Colonic mucosa (tissue), 4 donors: ENCODE measurements around the gene DUSP2. TPM values are rescaled to one million over a fixed set of nuclear protein-coding genes. Genes with fewer than 3 reads are reported as not detected.

ENCODE experiments used
- DNase-seq: peaks from one replicate; pipeline ENCODE4 v3.0.0-alpha.2; 2020
- H3K27ac ChIP-seq: fragments of 200-600 bp; one replicate; pipeline ENCODE4 v1.8.0; 2021
- H3K27me3 ChIP-seq: fragments of 200-600 bp; one replicate; pipeline ENCODE4 v1.8.0; 2021
- H3K36me3 ChIP-seq: fragments of 200-600 bp; one replicate; pipeline ENCODE4 v1.8.0; 2021
- H3K4me1 ChIP-seq: fragments of 200-600 bp; one replicate; pipeline ENCODE4 v1.8.0; 2021; ENCODE audit warnings: mild to moderate bottlenecking
- H3K4me3 ChIP-seq: fragments of 200-600 bp; one replicate; pipeline ENCODE4 v1.8.0; 2021
- H3K9ac ChIP-seq, 2 donors: one replicate each; pipeline ENCODE4 v1.7.0; 2013; ENCODE audit warnings: control low read depth in 2 of 2, low read depth in 2 of 2, low read length in 2 of 2
- H3K9me3 ChIP-seq: fragments of 200-600 bp; one replicate; pipeline ENCODE4 v1.8.0; 2021
- intact Hi-C: fragments of 100-400 bp; cut with DNase I; formaldehyde crosslinking; loops from one replicate; pipeline ENCODE4 v1.14.1; 2022
- total RNA-seq, 2 donors: library from RNA; stranded (reverse); fragmentation: NEBNext Ultra II Directional in 1 of 2; extraction: Animal tissue kit (Norgen Biotek cat#: 25700) in 1 of 2; gene quantifications; one replicate each; pipeline ENCODE4 v1.2.1, GENCODE V29; 2021
- TF ChIP-seq, protein P1 (sequence below): fragments of 200-600 bp; IDR thresholded peaks from one replicate; pipeline ENCODE4 v1.8.0; 2022; ENCODE audit warnings: antibody characterized with exemption, mild to moderate bottlenecking
- donor health status: healthy.
- donor health status: DM: no; HTN: no; CAD: no.
- donor health status: DM: no; HTN: no; CAD: no.

Gene DUSP2
- total RNA-seq, 2 donors from 2014 or later: 1.6 to 5.1 TPM

DNA sequence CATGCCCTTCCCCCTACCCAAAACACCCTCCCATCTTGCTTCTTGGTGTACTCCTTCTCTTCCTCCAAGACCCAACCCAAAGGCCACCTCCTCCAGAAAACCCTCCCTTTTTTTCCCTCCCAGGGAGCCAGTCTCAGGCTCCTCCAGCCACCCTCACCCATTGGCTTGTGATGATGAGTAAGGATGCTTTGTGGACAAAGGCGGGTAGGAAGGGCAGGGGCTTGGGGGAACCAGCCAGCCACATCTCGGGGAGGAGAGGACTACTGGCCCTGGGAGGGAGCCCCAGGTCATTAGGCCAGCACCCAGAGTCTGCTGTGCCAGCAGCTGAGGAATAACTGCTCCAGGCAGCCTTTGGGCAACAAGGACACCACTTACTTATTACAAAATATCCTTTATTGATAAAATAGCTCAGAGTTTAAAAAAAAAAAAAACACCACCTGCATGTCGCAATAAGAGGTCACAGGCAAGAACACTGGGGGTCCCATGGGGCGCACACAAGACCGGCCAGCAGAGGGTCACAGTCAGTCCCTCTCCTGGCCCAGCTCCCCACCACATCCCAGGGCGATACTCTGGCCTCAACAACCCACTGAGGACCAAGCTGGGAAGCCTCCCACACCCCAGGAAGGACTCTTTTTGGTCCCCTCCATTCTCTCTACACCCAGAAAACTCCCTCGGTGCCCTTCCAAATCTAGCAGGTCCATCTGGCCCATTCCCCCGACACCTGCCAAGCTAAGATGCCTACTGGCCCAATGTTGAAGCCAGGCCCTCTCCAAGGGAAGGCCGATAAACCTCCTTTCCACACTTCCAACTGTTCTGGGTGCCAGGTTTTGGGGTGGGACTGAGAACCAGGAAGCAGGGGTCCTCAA lies 32.5 kb downstream of the DUSP2 start:
- peaks cover 4% of the 10 kb centered on the region for H3K4me1 ChIP-seq
- H3K9ac ChIP-seq: no peak overlapping the region
- H3K36me3 ChIP-seq: no peaks in the 10 kb centered on the region
- H3K27ac ChIP-seq: no peak overlapping the region
- intact Hi-C loops: loop anchor here (10.0 kb wide), 1 partner anchor 88 kb away; no protein-coding TSS in a partner anchor
- H3K27me3 ChIP-seq: peaks cover 8% of the 10 kb centered on the region
- H3K9me3 ChIP-seq: no peaks in the 10 kb centered on the region
- no peak for DNase-seq
- TF ChIP-seq, protein P1, sequence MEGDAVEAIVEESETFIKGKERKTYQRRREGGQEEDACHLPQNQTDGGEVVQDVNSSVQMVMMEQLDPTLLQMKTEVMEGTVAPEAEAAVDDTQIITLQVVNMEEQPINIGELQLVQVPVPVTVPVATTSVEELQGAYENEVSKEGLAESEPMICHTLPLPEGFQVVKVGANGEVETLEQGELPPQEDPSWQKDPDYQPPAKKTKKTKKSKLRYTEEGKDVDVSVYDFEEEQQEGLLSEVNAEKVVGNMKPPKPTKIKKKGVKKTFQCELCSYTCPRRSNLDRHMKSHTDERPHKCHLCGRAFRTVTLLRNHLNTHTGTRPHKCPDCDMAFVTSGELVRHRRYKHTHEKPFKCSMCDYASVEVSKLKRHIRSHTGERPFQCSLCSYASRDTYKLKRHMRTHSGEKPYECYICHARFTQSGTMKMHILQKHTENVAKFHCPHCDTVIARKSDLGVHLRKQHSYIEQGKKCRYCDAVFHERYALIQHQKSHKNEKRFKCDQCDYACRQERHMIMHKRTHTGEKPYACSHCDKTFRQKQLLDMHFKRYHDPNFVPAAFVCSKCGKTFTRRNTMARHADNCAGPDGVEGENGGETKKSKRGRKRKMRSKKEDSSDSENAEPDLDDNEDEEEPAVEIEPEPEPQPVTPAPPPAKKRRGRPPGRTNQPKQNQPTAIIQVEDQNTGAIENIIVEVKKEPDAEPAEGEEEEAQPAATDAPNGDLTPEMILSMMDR: no peak
- no peak overlapping the region for H3K4me3 ChIP-seq

DNA sequence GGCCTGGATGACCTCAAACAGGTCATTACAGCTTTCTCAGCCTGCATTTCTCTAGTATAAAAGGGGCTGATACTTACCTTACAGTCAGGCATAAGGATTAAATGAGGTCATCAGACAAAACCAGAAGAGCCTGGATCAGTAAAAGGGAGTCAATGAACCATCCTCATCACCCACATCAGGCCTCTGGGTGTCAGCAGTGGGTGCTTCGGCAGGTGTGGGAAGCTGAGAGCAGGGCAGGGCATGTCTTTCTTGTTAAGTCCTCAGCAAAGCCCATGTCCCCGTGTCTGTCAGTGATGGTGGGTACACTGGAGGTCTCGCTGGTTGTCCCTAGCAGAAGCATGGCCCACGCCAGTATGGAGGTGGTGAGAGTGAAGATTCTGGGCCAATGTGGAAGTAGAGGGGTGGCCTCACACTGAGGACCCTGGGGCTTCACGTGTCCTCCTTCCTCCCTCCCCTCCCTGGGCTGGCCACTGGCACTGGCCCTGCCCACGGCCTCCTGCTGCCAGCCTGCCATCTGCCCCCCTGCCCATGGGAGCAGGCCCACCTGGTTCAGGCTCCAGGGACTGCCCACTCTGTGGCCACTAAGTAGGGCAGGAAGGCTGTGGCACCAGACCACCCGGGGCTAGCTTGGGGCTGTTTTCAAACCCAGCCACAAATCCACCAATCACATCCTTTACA lies 33.3 kb downstream of the DUSP2 start:
- intact Hi-C loops: loop anchor here (10.0 kb wide), 1 partner anchor 87 kb away; no protein-coding TSS in a partner anchor

DNA sequence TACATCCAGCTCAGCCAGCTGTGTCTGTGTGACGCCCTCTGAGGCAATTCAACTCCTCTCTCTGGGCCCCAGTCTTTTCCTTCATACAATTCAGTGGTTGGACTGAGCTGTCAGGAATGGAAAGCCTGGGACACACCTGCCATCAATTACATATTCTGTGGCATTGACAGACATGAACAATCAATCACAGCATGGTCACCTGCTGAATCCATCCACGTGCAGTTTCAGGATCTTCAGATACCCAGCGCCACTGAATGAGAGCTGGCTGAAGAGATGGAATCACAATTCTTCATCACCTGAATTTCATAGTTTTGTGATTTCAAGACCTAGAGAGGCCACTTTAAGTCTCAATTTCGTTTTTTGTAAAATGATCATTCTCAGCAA lies 34.0 kb downstream of the DUSP2 start:
- Histone ChIP-seq H3K9me3 (no peaks in the 10 kb centered on the region), H3K4me1 (no peaks in the 10 kb centered on the region), H3K9ac (no peak overlapping the region), H3K27me3 (peaks cover 7% of the 10 kb centered on the region), H3K4me3 (no peak overlapping the region), H3K27ac (no peak overlapping the region), H3K36me3 (no peaks in the 10 kb centered on the region)
- intact Hi-C loops: loop anchor here (10.0 kb wide), 1 partner anchor 86 kb away; no protein-coding TSS in a partner anchor
- DNase-seq: no peak
- TF ChIP-seq, protein P1: no peak

More for the DNA sequence above, 33.3 kb downstream of the DUSP2 start:
- H3K36me3 ChIP-seq: no peaks in the 10 kb centered on the region
- no peaks in the 10 kb centered on the region for H3K9me3 ChIP-seq
- no peak for DNase-seq
- TF ChIP-seq, protein P1: no peak
- H3K4me3 ChIP-seq: no peak overlapping the region
- H3K9ac ChIP-seq: no peak overlapping the region
- no peaks in the 10 kb centered on the region for H3K4me1 ChIP-seq
- peaks cover 8% of the 10 kb centered on the region for H3K27me3 ChIP-seq
- no peak overlapping the region for H3K27ac ChIP-seq

DNA sequence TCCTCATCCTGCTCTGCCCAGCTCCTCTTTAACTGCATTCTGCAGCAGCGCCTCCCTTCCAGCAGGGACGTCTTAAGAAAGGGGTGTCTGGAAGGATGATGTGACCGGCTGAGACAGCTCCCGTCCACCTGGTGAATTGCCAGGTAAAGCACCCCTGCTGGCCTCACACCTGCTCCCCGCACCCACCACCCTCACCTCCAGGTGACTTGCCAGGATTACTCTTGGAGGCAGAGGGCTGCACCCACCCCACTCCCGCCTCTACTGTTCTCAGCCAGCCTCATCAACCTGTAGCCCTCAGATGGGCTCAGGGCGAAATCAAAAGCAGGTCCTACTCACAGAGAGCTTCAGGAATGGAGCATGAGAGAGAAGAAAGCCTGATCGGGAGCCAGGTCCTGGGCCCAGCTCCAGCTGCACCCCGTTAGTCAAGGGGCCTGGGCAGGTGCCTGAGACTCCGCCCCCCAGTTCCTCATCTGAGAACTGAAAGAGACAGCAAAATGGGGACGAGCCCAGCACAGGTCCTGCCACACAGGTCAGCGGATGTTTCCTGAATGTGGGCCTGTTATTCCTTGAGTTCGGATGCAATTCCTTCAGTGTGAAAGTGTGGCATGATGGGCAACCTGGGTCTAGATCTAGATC lies 34.5 kb downstream of the DUSP2 start:
- no peaks in the 10 kb centered on the region for H3K9me3 ChIP-seq
- peaks cover 2% of the 10 kb centered on the region for H3K27me3 ChIP-seq
- TF ChIP-seq, protein P1: no peak
- H3K4me3 ChIP-seq: no peak overlapping the region
- no peaks in the 10 kb centered on the region for H3K4me1 ChIP-seq
- H3K27ac ChIP-seq: no peak overlapping the region
- H3K36me3 ChIP-seq: no peaks in the 10 kb centered on the region
- H3K9ac ChIP-seq: no peak overlapping the region
- intact Hi-C loops: loop anchor here (10.0 kb wide), 1 partner anchor 86 kb away; no protein-coding TSS in a partner anchor
- DNase-seq: no peak

DNA sequence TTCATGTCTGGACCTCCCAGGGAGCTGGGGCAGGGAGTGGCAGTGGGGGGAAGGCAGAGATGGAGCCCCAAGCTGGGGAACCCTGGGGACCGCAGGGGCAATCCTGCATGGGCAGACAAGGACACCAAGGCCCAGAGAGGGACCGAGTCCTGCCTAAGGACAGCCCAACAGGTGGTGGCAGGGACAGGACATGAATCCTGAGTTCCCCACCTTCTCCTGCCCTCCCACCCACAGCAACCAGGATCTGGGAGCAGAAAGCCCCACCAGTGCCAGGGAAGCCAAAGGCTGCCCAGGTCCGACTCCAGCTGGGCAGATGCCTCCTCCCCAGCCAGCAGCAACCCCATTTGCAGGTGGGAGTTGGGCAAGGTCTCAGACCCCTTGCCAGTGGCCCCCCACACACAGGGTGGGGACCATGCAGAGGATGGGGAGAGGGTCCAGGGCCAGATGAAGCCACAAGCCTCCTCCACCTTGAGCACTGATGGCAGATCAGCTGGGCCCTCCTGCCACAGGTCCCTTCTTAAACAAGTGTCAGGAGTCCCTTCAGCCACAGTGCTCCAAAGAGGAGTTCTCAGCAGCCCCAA lies 35.2 kb downstream of the DUSP2 start:
- Histone ChIP-seq H3K27ac (no peak overlapping the region), H3K36me3 (no peaks in the 10 kb centered on the region), H3K9me3 (no peaks in the 10 kb centered on the region), H3K4me1 (no peaks in the 10 kb centered on the region), H3K9ac (no peak overlapping the region), H3K4me3 (no peak overlapping the region), H3K27me3 (no peaks in the 10 kb centered on the region)
- DNase-seq: no peak
- intact Hi-C loops: loop anchor here (10.0 kb wide), 1 partner anchor 85 kb away; no protein-coding TSS in a partner anchor
- TF ChIP-seq, protein P1: no peak
